Right lung (tissue), 5 donors: ENCODE measurements around the gene TADA2A. TPM values are rescaled to one million over a fixed set of nuclear protein-coding genes. Genes with fewer than 3 reads are reported as not detected.
"Not testable (repeated sequence)": the region's sequence is repeated elsewhere in the genome, so short reads cannot be mapped to it uniquely, and the experiment has no call there.

Source experiments
- DNase-seq, 2 donors: peaks; one replicate each; pipeline ENCODE4 v3.0.0-alpha.2; 2013
- polyA plus RNA-seq, 5 donors: library from polyadenylated mRNA; unstranded; fragments of 120-200 nt; gene quantifications; one replicate each; pipeline versions ENCODE4 v1.2.1 to v1.2.3, GENCODE V29; 2013; ENCODE audit warnings: inconsistent platforms in 1 of 5, low replicate concordance in 1 of 5; ENCODE audit not compliant: insufficient read length in 5 of 5, insufficient read depth in 1 of 5

The TADA2A gene
- polyA plus RNA-seq, 5 donors = 27.5 to 35.1 (median 28.5) TPM

GRCh38 chr17:37490022-37490587 lies 83.4 kb downstream of the TADA2A start:
- peak; percentile 42 for DNase-seq

DNA sequence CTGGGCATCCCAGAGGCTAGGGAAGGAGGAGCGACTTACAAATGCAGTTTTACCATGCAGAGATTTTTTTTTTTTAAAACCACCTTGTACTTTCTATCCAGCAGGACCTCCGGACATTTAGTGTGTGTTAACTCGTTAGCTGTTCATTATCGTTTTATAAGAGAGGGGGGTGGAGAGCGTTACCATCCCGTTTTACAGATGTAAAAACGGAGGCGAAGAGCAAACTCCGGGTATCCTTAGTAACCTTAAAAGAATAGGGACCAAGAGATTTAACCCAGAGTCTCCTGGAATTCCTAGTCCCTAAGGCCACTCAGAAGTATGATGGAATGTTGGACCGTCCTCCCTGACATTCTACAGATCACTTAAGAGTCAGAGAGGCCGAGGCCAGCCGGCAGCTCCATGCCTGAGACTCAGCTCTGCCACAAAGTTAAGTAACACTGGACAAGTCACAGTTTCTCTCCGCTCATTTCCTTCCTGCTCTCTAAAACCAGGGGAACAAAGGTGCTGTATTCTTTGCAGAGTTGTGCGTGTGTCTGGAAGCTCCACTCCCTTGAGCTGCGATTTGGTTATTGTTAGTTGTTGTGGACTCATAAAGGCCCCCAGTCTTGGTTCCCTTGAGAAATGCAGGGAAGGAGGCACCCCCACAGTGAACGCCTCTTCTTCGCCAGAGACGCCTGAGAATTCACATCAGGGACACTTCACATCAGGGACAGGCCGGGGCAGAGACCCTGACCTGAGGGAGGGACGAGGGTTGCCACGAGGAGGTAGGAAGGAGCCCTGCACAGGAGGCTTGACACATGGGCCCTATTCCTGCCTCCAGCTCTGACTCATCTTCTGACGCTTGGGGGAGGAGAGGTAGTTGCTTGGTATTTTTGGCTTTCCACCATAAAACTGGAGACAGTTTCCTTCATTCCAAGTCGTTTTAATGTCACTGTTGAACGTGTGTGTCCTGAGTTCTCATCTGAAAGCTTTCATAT lies 84.2 kb downstream of the TADA2A start:
- peak; percentile 11 to 17 for DNase-seq

DNA sequence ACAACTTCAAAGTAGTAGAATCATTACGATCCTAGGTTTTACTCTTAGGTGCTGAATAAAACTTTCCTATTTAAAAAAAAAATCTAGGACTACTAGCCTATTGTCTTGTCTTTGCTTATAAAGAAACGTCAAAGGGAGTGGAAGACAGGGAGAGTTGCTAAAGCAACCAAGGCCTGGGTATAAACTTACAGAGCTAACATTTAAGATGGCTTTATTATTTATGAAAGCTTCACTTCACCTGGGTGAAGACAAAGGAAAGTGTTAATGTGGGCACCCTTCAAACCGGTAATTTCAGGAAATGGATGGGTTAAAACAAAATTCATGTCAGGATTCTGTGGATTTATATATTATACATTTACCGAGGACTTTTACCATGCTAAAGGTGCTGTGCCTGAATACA lies 85.5 kb downstream of the TADA2A start:
- no peak for DNase-seq

- DNase-seq = no peak
Measured at GRCh38 chr17:37493249-37494027, 86.8 kb downstream of the TADA2A start.

- DNase-seq = no peak
Measured at GRCh38 chr17:37494401-37494831, 87.7 kb downstream of the TADA2A start.

DNA sequence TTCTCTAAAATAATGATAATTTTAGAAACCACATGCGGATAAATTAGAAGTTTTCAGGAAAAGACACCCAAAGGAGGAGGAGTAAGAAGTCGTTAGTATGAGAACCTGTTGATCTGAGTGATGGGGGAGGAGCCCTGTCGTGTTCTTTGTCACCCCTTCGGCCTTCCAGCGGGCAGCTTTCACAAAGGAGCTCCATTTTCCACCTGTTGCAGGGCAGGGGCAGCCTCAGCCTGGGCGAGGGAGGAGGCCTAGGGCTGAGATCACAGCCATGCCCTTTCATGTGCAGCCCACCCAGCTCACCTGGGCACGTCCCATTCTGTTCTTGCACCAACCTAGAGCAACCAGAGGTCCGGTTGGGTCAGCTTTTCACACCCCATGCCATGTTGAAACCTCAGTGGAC lies 88.3 kb downstream of the TADA2A start:
- no peak for DNase-seq

DNA sequence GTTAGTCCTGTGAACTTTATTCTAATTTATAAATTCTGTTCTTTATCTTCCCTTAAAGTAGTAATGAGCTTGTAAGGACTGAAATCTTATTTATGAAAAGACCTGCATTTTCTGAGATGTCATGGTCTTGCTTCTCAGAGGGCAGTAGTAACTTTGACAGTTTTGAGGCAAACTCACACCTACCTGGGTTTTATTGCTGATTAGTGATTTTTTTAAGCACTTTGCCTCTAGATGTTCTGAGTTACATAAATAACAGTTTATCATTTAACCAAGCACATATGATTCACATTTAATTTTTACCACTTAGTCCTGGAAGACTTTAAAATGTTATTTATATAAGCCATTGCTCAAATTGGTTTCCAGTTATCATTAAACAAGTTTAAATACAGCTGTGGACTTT lies 93.7 kb downstream of the TADA2A start:
- no peak for DNase-seq

DNA sequence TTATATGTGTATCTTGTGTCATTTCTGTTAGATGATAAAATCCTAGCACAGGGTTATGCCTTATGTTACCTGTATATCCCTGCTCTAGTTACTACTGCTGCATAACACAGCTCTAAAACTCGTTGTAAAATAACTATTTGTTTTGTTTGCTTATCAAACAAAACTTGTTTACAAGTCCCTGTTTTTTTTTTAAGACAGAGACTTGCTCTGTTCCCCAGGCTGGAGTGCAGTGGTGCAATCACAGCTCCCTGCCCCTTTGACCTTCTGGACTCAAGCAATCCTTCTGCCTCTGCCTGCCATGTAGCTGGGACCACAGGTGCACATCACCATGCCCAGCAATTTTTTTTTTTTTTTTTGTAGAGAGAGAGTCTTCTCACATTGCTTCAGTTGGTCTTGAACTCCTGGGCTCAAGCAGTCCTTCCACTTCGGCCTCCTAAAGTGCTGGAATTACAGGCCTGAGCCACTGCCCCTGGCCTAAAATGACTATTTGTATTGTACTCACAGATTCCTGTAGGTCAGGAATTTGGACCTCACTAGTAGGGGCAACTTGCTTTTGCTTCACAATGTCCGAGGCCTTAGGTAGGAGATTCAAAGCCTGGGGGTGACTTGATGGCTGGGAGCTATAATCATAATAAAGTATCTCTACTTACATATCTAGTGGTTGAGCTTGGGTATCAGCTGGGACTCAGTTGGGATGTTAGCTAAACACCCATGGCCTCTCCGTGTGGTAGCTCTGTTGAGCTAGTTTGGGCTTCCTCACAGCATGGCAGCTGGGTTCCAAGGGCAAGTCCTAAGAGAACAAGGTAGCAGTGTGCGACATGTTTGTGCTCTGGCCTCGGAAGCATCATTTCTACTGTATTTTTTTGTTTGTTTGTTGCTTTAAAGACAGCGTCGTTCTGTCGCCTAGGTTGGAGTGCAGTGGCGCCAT lies 95.6 kb downstream of the TADA2A start:
- no peak for DNase-seq

- no peak for DNase-seq
Measured at GRCh38 chr17:37503148-37503547, 96.5 kb downstream of the TADA2A start.

DNA sequence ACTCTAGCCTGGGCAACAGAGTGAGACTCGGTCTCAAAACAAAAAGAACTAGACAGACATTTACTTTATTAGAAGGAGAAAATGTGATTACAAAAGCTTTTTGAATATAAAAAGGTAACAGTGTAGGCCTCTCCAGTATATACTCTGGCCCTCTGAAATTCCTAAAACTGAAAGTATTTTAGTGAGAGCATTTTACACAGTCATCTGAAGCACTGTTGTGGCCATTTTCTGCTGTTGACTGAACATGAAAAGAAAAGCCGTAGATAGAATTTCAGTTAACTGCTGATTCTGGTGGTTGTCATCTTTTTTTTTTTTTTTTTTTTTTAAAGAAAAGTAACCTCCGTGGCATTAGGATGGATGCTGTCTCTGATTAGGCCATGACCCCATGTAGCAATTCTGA lies 98.6 kb downstream of the TADA2A start:
- no peak for DNase-seq

GRCh38 chr17:37506678-37507077 lies 100.0 kb downstream of the TADA2A start:
- no peak for DNase-seq

- DNase-seq = no peak
Measured at GRCh38 chr17:37507111-37507510, 100.4 kb downstream of the TADA2A start.

- DNase-seq = no peak
Measured at GRCh38 chr17:37510056-37510455, 103.4 kb downstream of the TADA2A start.

DNA sequence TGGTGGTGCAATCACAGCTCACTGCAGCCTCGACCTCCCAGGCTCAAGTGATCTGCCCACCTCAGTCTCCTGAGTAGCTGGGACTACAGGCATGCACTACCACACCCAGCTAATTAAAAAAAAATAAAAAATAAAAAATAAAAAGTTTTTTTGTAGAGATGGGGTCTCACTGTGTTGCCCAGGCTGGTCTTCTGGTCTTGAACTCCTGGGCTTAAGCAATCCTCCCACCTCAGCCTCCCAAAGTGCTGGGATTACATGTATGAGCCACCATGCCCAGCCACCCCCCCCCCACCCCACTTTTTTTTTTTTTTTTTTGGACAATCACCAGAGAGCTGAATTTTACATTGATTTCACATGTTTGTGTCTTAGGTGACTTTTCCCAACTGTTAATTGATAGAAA lies 105.0 kb downstream of the TADA2A start:
- not testable (repeated sequence) for DNase-seq

DNA sequence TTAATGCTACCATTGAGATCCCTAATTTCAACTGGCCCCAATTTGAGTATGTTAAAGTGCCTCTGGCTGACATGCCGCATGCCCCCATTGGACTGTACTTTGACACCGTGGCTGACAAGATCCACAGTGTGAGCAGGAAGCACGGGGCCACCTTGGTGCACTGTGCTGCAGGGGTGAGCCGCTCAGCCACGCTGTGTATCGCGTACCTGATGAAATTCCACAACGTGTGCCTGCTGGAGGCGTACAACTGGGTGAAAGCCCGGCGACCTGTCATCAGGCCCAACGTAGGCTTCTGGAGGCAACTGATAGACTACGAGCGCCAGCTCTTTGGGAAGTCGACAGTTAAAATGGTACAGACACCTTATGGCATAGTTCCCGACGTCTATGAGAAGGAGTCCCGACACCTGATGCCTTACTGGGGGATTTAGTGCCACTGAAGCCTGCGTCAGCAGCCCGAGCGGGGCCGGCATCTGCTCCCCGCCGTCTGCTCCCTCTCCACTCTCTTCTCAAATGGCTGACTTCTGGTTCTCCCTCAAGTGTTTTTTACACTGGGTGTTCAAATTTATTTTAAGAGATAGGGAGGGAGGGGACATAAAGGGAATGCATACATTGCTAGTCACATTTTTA lies 105.9 kb downstream of the TADA2A start:
- no peak for DNase-seq

DNA sequence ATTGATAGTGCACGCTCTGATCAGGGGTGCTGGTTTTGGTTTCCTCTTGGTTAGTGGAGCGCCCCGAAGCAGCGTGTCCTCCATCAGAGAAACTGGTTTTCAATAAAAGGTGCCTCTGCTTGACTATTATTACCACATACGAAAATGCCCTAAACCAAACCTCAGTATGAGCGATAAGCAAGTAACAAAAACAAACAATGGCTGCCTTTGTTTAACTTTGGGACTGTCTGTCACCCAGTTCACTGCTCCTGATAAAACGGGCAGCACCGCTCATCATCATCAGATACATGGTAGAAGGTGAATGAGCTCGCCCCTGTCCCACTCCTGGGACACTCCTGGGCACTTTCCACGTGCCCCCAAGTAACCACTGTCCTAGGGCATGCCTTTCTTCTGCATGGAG lies 107.0 kb downstream of the TADA2A start:
- no peak for DNase-seq

GRCh38 chr17:37516127-37516571 lies 109.5 kb downstream of the TADA2A start:
- no peak for DNase-seq

DNA sequence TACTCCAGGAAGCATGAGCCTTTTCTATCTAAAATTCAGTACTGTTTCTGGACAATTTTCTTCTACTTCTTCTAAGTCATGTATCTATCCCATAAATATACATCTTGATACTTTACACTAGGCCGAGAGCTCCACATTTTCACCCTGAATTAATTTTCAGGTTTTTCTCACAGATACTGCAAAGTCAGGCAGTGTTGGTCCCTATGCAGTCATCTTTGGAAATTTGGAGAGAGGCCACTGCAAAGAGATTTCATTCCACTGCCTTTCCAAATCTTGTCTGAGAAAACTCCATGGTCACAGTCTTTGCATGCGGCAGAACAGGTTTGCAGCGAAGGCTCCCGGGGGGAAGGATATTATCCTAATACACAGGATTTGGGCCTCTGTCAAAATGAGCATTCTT lies 111.2 kb downstream of the TADA2A start:
- no peak for DNase-seq

DNA sequence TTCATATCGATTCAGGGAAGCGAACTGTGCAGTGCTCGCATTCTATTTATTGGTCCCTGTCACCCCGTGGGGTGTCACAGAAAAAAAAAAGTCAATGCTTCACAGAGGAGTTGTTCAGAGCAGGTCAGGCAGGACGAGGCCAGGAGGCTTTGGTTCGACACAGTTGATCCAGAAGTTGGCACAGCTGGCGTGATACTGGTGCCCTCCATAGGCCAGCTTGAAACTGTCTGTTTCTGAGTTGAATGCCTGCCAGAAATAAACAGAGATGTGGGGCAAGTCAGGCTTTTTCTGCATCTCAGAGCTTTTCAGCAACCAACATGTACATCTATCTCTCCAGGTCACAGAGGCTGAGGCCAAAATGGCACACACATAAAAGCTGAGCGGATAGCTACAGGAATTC lies 112.1 kb downstream of the TADA2A start:
- no peak for DNase-seq

- no peak for DNase-seq
Measured at GRCh38 chr17:37519251-37519985, 112.7 kb downstream of the TADA2A start.
